Hepatic stellate cell (primary cell): Measurements from ENCODE around the gene BIK.
"Not testable (repeated sequence)": the region's sequence is repeated elsewhere in the genome, so short reads cannot be mapped to it uniquely, and the experiment has no call there.

Experiments used
- DNase-seq: peaks from one replicate; pipeline ENCODE4 v3.0.0; 2011; ENCODE audit warnings: low spot score

The BIK gene

DNA sequence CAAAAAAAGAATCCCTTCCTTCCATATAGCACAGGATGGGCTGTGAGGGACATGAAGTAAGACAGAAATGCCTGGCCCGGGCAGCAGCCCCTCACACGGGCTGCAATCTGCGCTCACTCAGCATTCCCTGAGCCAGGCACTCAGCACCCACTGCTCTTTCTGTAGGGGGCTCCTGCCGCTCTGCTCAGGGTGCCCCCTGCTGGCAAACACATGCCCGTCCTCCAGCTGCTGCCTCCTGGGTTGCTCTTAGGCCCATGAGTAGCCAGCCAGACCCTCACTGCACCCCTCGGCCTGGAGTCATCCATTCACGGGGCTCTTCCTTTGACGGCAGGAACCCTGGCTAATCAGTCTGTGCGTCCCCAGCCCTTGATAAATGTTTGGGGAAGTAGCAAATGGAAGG, 25.7 kb downstream of the BIK start:
- peak; percentile 77 for DNase-seq

DNA sequence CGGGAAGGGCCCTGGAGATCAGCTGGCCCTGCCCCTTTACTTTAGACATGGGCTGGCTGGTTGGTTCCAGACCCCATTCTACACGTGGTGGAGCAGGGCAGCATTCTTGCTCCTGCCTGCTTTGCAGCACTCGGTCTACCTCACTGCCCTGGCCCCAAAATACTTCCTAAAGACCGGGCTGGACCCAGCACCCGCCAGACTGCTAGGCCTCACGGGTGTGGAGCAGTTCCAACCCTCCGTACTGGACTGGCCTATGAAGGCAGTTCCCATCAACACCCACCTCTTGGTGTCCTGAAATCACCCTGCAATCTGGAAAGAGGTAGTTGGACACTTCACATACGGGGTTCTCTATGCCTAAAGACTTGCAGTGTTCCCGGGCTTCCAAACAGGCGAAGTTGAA, 26.3 kb downstream of the BIK start:
- DNase-seq: no peak

DNA sequence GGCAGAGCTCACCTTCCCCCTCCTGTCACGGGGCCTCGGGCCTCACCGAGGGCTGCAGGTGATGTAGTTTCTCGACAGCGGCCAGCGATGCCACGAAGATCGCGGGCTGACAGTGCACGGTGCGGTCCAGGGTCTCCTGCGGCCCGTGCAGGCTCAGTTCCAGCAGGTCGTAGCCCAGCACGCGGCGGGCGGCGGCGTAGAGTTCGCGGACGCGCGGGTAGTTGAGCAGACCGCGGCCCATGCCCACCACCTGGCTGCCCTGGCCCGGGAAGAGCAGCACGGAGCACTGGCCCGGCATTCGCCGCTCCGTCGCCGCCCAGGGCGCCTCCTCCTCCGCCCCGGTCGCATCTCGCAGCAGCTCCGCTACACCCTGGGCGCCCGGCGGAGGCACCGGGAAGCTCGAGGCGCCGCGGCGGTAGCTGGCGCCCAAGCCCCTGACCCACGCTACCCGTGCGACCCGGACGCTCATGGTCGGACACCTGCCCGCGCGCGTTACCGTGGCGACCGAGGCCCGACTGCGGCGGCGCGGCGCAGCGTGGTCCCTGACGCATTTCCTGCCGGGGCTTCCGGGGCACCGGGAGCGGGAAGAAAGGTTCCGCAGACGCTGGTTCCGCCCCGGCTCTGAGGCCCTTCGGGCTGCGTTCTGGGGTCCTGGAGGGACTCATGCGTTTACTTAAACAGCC, 32.5 kb downstream of the BIK start, which contains the start of gene MCAT:
MCAT (minus strand) TSS at position 519 of the 683 bp plus-strand sequence; CDS start at position 469, 50 bp downstream.
- DNase-seq: peak; percentile 90

DNA sequence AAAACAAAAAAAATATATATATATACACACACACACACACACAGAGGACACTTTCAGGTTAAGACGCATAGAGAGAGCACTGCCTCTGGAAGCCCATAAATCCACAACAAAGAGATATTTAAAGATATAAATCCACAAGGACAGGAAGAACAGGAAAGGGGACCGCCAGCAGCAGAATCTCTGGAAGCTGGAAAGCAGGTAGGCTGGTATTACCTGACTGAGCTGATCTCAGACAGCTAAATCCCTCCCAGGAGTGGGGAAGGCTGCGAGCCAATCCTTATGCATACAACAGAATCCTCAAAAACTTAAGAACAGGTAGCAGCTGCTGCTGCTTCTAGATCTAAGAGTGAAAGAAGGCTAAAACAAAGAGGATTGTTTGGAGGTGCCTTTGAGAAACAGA, 34.4 kb downstream of the BIK start:
- no peak for DNase-seq

DNA sequence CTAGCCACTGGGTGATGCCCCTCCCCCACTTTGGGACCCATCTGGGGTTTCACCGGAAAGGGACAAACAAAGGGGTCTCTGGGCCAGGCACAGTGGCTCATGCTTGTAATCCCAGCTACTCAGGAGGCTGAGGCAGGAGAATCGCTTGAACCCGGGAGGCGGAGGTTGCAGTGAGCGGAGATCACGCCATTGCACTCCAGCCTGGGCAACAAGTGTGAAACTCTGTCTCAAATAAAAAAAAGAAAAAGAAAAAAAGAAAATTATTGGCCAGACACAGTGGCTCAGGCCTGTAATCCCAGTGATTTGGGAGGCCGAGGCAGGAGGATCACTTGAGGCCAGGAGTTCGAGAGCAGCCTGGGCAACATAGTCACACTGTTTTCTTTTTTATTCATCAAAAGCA, 34.8 kb downstream of the BIK start:
- DNase-seq: not testable (repeated sequence)

DNA sequence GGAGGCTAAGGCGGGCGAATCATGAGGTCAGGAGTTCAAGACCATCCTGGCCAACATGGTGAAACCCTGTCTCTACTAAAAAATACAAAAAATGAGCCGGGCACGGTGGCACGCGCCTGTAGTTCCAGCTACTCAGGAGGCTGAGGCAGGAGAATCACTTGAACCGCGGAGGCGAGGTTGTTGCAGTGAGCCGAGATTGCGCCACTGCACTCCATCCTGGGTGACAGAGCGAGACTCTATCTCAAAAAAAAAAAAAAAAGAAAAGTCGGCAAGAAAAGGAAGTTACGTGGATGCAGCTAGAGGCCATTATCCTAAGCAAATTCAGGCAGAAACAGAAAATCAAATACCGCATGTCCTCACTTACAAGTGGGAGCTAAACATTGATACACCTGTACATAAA, 35.8 kb downstream of the BIK start:
- DNase-seq: not testable (repeated sequence)

DNA sequence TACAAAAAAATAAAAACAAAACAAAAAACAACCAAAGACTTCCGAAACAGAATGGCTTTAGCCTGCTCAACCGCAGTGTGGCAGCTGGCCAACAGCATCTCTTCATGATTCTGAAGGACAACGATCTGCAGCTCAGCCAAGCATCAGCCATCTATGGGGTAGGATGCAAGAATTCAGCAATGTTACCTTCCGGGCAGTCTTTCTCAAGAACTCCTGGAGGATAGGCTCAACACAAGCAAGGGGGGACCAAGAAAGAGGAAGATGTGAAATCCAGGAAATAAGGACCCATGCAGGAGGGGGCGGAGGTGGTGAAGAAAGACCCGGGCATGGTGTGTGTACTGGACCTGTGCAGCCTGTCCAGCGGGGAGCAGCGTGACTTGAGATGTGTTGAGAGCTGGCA, 37.3 kb downstream of the BIK start:
- no peak for DNase-seq

DNA sequence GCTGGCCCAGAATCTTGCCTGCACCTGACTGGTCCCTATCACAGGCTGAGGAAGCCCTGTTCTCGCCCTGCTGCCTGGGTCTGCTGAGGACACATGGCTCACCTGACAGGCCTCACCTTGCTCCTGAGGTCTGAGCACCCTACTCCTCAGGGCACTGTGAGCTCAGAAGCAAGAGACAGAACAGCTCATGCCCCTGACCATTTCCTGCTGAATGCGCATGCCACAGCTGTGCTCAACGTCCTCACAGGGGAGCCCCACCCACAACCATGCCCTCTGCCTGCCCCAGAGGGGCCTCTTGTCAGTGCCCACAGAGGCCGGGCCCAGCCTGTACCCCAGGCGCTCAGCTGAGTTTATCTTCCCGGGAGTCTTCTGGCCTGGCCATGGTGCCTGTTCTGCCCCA, 38.0 kb downstream of the BIK start:
- no peak for DNase-seq

DNA sequence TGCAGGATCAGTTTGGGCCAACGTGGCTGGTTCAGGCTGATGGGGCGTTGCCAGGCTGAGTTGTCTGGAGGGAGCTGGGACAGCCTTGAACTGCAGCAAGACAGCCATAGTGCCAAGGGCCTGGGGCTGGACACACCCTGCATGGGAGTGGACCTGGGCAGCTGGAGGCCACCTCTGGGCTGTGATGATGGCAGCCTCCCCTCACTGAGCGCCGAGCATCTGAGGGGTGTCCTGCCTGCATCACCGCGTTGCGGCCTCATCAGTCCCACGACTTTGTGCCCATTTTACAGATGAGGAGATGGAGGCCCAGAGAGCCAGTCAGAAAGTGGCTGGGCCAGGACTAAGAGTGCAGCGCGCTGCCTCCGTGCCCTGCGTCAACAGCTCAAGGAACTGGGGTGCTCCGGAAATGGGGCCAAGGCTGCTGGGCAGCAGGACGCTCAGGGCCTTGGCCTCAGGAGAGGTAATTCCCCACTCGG, 40.2 kb downstream of the BIK start:
- DNase-seq: no peak

DNA sequence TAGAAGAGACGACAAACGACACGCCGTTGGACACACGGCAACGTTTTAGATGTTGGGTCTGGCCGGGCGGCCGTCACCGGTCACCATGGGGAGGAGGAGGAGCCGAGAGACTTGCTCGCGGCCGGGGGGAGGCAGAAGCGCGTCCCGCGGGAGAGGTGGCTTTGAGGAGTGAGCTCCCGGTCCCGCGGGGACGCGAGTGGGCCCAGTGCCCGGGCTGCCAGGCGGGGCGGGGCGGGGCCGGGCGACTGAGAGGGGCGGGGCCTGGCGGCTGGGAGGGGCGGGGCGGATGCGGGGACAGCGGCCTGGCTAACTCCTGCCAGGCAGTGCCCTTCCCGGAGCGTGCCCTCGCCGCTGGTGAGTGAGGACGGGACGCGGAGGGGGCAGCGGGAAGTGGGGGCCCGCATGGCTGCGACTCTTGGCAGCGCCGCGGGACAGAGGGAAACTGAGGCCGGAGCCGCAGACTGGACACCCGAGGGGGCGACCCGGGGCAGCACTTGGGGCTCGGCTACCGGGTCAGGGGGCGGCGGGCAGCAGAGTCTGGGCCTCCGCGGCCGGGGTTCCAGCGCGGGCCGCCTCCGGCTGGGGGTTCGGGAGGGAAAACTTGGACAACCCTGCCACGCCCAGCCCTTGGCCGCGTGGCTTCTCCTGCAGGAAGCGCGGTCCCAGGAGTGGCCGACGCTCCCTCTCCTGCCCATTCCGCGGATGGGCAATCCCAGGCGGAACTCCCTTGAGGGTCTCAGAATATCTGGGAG, 40.9 kb downstream of the BIK start, which contains the start of gene TSPO:
TSPO (plus strand) TSS at position 309 of the 752 bp plus-strand sequence. CDS start 7,680 bp downstream, outside the sequence.
- DNase-seq: peak; percentile 85

DNA sequence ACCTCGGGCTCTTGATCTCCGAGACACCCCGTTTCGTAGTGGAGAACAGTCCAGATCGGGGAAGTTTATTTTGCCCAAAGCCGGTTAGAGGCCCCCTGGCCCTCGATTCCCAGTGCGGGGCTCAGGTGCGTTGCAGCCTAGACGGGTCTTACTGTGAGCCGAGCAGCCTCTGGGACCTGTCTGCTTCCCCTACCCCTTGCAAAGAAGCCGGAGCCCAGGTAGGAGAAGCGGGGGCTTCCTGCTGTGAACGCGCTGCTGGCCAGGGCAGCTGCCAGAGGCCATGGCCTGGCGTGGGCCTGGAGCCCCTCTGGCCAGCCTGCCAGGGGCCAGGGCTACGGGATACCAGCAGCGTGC, 41.4 kb downstream of the BIK start:
- no peak for DNase-seq

DNA sequence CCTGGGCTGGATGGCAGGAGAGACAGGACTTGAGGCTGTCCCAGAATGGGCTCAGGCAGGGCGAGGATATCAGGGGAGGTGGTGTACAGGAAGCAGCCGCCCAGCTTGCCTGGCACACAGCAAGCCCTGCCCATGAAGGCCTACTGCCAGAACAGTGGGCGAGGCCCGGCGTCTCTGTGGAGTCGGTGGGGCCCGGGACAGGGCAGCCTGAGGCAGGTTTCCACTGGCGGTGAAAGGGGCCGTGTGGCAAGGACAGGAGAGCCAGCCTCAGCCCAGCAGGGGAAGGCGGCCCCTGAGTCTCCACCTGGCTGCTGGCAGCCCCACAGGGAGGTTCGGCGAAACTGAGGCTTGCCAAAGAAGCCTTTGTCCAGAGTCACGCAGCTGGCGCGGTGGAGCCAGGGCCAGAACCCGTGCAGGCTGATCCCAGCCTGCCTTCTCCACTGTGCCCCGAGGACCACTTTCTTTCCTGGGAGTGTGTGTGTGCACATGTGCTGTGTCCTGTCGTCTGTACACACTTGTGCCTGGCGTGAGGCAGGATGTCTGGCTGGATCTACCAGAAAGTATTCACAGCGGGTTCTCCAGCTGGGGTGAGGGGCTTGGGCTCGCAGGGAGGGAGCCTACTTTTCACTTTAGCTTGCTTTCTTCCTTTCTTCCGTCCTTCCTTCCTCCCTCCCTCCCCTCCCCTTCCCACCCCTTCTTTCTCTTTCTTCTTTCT, 42.0 kb downstream of the BIK start:
- DNase-seq: peak; percentile 67

DNA sequence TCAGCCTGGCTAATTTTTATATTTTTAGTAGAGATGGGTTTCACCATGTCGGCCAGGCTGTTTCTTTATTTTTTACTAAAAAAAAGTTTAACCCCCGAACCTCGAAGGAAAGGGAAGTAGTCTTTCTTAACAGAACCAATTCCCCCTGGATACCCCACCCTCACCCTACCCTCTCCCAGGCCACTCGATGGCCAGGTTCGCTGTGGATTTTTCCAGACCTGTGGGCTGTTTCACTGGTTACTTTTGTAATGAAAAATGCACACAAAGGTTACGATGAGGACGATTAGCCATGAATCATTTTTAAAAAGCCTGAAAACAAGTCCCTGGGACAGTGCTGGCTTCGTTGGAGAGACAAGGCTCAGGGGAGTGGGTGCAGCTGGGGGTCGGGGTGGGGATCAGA, 43.3 kb downstream of the BIK start:
- no peak for DNase-seq

DNA sequence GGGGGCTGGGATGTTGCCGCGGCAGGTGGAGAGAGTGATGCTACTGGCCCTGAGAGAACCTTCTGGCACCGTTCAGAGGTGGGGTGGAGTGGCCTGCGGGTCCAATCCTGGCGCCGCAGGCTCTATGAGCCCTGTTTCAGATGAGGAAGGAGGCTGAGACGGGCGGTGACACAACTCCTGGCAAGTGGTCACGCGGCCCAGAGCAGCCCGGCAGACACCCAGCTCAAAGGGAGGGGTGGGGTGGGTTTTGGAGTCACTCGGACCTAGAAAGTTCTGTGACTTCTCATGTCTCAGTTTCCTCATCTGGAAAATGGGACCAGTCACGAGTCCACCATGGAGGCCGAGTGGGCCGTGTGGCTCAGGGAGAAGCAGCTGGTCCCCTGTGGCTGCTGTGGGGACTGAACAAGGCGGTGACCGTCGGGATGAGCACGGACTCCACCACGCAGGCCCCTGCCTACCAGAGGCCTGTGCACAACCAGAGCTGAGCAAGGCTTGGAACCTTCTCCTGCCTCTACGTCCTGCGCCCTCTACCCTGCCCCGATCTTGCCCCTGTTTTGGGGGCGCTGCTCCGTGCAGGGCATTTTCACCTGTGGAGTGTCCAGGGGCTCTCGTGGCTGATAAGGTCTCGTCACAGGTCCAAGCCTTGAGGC, 44.5 kb downstream of the BIK start:
- no peak for DNase-seq

DNA sequence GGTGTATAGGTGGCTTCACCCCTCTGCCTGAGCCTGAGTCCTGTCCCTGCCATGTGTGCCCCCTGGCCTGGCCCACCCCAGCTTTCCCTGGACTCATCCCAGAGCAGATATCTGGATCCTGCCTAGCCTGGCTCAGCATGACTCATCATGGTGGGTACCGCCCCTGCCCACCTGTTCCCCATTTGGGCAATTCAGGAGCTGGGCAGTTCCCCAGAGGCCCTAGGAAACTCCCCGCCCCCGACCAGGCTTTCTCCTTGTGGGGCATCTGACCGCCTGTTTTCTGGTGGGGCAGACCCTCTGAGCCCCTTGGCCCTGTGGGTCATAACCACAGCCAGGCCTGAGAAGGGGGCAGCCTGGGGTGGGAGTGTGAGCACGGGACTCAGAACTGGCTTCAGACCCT, 45.2 kb downstream of the BIK start:
- no peak for DNase-seq

DNA sequence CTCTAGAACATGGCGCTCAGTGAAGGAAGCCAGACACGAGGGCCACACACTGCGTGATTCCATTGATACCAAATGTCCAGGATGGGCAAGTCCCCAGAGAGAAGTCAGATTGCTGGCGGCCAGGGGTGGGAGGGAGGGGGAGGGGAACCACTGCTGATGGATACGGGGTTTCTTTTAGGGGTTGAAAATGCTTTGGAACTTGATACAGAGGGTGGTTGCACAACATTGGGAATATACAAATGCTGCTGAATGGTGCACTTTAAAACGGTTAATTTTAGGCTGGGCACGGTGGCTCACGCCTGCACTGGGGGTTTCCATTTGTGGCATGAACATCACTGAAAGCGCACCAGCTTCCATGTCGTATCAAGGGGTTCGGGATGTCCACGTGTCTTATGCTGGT, 45.9 kb downstream of the BIK start:
- no peak for DNase-seq

DNA sequence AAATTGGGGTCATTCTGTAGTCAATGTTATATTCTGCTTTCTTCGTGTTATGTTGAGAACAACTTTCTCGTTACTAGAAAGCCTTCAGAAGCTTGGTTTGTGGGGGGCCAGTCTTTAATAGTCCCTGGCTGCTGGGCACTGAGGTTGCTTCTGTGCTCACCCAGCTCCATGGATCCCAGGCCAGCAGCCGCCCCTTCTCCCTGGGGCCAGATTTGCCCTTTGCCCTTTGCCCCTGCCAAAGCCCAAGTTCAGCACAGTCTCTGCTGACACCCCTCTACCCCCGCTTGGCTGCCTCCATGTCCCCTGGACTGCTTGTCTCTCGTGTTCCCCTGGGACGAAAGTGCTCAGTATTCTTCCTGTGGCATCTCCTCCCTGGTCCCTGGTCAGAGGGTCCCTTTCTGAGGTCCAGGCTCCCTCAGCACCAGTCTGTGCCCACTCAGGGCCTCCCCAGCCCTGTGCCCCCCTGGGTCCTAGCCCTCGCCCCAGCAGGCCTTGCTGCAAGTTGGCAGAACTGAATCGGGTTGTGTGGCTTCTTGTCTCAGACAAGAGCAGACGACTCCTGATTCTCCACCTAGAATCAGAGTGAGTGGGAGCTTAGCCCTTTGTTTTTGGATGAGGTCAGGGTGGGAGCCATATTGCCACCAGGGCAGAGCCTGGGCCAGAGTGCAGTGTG, 47.5 kb downstream of the BIK start:
- no peak for DNase-seq

DNA sequence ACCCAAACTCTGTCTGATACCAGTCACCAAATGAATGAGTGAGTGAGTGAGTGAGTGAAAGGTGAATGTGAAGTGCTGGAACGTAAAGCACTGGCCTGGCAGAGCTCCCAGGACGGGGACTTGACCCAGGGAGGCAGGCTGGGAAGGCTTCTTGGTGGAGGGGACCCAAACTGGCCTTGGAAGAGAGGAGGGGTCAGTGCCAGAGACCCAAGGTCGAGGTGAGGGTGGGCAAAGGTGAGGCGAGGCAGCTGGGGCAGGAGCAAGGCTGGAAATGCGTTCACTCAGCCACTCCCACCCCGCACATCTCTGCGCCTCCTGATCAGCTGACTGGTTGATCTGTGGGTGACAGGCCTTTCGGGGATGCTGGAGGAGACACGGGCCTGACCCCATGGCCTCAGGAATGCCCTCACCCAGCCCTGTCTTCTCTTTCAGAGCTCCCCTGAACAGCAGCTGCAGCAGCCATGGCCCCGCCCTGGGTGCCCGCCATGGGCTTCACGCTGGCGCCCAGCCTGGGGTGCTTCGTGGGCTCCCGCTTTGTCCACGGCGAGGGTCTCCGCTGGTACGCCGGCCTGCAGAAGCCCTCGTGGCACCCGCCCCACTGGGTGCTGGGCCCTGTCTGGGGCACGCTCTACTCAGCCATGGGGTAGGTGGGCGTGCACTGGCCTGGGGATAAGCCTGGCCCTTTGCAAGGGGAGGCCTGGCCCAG, 48.4 kb downstream of the BIK start:
- DNase-seq: no peak

DNA sequence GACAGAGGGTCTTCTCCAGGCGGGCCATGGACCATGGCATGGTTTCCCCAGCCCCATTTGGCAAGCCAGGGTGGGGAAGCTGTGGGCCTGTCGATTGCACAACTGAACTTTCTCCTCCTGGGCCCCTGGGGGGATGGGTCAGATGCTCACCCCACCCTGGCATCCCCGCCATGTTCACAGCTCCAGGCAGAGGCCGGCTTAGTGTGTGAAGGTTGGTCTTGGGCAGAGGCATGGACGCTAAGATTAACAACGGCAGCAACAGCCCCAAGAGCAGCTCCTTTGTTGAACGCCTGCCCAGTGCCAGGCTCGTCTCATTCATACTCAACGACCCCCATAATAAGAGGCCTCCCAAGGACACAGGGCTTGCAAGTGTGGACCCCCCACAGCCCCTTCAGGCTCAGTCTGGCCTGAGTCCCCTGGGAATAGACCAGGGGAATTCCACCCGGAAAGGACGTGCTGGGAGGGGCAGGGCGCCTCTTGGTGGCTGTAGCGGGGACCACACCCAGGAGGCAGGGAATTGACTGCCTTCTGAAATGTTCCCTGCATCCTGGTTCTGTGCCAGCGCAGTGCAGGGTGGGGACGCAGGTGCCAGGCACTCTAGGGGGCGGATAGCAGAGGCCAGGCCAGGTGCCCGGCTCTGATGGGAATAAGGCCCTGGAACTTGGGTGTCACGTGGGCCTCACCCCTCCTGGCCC, 49.1 kb downstream of the BIK start:
- no peak for DNase-seq

DNA sequence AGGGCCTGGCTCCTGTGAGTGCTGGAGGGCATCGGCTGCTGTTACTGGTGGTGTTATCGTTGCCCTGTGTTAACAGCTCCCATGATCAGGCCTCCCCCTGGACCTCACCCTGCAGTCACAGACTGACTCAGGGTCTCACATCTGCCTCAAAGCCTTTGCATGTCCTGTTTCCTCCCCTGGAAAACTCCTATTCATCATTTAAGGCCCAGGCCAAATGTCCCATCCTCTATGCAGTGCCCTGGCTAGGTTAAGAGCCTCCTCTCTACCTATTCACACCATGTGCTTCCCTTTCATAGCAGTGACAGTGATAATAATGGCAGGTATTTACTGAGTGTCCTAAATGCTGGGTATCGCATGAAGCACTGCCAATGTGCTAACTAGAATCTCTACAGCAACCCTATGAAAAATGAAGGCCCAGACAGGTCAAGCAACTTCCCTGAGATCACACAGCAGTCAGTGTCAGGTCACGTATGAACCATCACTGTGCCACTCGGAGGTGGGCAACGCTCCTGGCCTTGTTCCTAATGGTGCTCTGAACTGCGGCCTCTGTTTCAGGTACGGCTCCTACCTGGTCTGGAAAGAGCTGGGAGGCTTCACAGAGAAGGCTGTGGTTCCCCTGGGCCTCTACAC, 50.1 kb downstream of the BIK start:
- no peak for DNase-seq
